ENCODE results near the gene ZCCHC24.

Gene ZCCHC24

DNA sequence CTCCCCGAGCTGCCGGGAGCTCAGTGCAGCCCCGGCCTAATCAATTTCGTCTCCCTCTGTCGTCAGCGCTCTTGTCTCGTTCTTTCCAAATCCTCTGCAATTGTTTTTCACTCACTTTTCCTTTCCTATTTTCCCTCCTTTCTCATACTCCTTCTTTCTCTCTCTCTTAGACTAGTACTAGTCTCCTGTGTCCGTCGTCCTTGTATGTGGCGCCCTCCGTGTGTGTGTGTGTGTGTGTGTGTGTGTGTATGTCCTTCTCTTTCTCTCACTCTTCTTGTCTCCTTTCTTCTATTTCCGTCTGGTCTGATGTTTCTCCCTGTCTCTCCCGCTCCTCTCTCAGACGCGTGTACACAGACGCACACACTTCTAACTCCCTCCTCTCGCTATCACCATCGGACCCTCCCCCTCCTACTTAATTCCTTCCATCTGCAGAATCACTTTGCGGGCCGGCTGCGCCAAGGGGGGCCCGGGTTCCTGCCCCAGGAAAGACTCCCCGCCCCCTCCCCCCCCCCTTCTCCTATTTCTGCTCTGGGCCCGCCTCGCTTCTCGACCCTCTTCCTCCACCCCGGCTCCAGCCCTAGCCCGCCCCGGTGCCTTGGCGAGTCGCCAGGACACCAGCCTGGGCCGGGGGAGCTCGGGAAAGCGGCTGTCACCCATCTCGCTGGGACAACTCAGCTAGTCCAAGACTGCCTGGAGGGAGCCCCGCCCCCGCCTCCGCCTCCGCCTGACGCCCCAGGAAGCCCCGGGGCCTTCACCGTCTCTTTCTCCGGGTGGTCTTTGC is 743 bp upstream of the ZCCHC24 start:
- DNase-seq, result peak in 2 of 5 donors; percentile 17 to 36

DNA sequence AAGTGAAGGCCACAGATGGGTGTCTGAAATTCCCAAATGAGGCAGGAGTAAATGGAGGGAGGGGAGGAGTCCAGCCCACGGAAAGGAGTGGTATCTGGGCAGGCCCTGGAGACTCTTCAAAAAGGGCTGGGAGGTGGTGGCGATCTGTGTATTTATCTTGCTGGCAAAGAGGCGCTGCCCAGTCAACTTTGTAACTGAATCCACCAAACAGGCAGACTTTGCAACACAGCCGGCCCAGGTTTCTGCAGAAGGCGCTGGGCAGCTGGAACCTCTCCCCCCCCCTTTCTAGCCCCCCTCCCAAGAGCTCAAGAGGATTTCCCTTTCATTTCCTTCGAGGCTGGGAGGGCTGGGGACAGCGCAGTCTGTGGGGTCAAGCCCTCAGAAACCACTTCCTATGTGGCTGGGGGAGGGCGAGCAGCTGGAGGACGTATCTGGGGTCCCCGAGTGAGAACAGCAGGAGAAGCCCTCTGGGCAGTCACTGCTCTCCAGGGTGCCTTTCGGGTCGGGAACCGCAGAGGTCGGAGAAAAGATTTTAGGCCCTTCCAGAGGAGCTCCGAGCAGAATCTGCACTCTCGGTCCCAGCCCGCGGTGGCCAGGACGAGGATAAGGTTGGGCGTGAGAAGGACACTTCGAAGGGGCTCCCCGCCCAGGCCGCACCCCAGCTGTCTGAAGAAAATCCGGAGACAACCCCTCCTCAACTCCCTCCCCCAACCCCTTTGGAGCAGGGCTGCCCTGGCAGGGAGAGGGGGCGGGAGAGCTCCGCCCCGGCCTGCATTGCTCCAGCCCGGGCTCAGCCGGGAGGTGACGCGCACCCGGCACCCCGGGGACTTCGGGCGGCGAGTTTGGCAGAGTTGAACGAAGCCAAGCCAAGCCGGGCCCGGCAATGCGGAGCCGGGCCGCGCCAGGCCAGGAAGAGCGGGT is 965 bp downstream of the ZCCHC24 start:
- DNase-seq, result peak; percentile 29 to 55 (median 34)

DNA sequence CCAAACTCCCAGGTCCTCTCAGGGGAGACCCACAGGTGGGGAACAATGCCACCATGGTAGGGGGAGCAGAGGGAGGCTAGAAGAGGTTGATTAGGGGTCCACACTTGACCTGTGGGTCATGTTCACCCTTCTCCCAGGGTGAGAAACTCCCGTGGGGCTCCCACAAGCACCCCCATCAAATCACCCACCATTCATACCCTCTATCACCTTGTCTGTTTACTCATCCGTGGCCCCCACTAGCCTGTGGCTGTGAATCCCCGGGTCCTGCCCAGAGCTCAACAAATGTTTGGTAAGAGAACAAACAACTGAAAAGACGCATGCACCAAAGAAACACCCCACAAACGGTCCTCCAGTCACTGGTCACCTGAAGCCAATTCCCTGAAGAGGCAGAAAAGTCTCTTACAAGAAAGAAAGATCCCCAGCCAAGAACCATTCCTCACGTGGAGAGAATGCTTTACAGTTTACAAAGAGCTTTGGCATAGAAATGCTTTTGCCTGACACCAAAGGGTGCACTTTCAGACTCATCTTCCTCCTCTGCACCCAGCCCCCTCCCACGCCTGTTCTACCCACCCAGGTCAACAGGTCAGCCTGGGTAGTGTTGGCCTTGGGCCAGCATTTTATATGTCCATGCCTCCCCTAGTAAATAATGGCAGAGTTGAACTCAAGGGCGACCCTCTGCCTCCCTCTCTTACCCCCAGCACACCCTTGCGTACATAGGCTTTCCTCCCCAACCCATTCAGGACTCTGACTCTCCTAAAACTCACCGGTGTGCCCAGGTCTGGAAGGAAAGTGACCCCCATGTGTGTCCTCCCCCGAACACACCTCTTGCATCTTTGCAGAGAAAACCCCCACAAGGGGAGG is 1.9 kb downstream of the ZCCHC24 start:
- no peak for DNase-seq

DNA sequence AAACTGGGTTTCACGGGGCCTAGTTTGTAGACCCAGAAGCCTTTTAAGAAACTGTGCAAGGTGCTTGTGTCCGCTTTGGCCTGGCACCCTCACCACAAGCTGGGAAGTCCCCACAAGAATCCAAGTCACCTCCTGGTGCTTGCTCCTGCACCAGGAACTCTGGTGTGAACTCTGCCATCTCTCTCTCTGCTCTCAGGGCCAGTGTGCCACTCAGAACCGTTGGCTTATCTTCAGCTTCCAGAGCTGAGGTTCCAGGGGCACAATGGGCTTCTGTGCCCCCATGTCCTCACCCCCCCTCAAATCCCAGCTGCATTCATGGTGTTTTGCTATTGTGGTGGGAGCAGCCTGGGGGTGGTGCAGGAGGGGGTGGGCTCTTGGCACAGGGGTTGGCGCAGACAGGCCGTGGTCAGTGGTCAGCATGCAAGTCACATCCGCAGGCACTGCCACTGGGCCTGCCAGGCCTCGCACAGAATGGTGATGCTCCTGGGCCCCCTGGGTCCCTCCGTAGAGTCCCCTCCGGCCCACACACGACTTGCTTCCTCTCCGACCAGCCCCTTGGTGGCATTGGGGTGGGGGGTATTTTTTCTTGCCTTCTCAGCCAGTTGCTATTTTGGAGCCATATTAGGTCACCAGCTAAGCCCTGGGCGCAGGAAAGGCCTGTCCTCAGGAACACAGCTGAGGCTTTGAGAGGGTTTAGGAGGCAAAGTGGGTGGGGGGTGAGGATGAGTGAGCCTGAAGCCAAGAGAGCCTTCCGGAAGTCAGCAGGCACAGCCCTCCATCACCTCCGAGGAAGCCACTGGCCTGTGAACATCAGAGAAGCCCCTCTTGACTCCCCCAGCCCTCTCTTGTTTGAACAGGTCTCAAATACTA is 3.0 kb downstream of the ZCCHC24 start:
- no peak for DNase-seq

DNA sequence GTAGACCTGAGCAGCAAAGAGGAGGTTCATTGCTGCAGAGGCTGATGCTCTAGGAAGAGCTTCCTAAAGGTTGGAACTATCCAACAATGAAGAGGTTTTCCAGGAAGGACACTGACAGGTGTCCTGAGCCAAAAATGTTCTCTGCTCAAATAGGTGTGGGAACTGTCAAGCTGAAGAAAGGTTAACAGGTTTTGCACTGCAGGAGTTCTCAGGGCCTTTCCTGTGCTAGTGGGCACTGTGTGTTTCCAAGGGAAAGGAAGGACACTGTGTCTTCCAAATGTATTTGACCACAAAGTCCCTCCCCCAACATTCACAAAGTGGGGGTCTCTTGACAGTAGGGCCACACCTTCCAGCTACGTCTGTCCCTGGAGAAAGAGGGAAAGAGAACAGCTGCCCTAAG is 4.0 kb downstream of the ZCCHC24 start:
- no peak for DNase-seq

DNA sequence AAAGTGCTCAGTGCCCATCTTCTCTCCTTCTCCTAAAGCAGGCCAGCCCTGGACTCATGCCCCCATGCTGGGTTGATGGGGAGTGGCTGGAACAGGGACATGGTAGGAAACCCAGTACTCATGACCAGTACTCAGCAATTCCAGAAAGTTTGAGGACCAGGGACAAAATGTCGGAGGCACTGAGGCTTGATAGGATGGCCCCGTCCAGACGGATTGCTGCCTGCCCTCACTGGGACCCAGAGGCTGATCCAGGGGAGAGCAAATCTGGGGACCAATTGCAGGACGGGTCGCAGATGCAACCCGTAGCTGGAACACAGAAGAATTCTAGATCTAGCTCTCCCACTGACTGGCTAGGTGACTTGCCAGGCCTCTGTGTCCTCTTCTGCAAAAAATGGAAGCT is 5.1 kb downstream of the ZCCHC24 start:
- DNase-seq, result no peak

DNA sequence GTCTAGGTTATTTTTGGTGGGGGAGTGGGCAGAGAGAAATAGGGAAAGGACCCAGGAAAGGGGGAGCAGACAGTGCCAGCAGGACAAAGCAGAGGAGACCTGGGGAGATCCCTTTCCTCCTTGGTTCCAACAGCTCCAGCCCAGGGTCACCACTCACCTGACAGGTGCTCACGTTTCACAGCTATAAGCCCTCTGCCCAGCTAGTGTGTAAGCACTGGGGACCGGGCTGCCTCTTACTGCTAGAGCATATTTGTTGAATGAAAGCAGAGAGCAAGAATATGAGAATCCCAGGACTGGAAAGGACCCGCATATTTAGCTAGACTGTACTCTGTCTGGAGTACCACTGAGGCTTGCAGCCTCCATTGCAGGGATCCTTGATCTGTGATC is 6.7 kb downstream of the ZCCHC24 start:
- no peak for DNase-seq

DNA sequence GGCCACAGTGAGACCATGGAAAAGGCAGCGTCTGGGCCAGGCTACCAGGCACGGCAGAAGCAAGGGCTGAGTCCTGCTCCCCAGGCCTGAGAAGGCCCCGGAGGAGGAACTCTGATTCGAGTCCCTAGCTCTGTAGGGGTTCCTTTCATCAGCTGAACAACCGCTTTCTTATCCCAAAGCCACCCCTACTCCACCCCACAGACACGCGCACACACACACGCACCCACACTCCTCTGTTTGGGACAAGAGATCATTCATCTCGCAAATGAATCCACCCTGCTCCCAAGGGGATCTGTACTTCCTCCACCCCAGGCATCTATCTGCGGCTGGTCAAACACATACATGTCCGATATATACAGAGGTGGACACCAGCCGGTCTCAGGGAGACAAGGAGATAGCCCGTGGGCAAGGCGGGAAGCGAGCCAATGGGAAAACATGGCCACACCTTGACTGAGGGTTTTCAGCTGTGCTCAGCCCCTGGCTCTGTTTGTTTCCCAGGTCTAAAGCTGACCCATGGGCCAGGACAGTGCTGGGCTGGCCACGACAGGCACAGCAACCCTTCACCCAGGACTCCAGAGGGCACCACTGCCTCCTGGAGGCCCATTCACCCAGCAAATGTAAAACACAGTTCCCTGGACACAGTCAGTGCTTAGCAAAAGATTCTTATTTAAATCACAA is 7.3 kb downstream of the ZCCHC24 start:
- no peak for DNase-seq

DNA sequence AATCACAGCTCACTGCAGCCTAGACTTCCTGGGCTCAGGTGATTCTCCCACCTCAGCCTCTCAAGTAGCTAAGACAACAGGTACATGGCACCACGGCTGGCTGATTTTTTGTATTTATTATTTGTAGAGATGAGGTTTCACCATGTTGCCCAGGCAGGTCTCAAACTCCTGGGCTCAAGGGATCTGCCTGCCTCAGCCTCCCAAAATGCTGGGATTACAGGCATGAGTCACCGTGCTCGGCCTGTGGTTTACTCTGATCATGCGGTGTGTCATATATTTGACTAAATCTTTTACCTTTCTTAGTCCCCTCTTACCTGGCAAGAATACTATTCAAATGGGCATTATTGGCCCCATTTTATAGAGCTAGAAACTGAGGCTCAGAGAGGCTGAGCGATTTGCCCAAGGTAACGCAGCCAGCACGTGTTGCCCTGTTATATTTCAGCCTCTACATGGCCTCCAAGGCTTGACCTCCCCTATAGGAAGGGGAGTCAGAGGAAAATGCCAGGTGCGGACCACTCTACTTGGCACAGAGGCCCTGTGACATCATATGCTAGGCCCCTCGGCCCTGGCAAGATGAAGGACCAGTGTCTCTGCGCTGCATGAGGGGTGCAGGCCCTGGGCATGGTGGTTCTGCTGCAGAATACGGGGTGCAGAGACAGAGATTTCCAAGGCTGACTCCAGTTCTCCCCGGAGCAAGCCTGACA is 8.2 kb downstream of the ZCCHC24 start:
- DNase-seq, result no peak

DNA sequence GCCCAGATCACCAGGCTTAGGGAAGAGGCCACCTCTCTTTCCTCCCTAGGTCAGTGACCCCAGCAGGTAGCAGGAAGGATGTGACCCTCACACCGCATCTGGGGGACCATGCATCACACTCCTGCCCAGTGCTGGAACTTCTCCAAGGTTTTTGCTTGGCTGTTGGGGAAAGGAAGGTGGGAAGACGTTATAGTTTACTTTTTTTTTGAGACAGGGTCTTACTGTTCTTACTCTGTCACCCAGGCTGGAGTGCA is 8.6 kb downstream of the ZCCHC24 start:
- no peak for DNase-seq

DNA sequence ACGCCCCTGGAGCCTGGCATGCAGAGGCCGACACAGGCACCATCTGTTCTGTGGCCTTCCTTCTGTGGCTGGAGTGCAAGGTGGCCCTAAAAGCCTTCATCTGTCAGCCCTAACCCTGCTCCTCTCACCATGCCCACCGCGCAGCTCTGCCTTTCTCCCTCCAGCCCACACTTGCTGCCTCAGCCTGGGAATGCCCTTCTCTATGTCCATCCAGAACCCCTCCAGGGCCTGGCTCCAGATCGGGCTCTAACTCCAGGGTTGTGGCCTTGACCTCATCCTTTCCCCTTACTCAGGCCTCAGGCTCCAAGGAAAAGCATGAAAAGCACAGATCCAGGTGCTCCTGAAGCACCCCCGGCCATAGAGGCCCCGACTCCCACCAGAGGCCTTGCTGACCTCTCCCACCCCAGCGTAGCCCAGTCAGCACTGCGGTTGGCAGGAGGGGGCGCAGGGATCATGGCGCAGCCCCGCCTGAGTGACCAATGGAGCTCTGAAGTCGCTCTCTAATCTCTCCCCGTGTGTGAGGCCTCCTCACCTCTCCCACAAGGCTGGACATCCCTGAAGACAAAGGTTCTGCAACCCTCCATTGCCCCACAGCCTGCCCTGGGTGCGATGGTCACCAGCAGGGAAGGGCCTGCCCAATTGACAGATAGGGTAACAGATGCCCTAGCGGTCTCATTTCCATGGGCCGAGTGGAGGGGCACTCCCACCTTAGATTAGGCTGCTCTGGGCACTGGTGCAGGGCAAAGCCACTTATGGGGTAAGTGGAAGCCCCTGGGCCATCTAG is 9.2 kb downstream of the ZCCHC24 start:
- DNase-seq, result no peak

DNA sequence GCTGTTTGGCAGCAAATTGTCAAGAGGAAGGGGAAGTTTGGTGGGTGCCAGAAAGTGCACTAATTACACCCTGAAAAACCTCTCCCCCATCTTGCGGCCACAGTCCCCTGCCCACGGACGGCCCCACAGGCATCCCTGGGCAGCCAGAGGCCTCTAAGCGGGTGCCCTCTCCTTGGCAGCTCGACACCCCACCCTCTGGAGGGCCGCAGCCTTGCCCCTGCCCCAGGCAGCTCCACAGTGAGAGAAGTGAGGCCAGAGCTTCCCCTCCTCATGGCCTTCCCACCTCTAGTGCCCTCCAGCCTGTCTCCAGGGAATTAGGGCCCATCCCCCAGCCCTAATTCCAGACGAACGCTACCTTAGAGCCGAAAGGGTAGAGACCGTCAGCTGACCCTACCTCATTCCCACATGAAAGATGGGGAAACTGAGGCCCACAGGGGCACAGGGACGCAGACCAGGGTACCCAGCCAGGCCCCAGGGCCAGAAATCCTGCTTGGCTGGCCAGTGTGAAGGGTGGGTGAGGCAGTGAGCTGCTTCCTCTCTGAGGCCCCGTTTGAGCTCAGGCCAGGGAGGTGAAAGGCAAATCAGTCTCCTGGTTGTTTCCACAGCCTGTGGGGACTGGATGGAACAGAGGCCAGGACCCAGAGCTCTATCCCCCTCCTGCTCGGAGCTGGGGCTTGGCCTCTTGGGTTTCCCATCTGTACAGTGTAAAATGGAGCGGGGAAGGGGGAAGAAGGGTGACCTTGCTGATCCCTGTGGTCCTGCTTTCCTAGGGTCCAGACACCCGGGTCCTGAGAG is 10.0 kb downstream of the ZCCHC24 start:
- no peak for DNase-seq

DNA sequence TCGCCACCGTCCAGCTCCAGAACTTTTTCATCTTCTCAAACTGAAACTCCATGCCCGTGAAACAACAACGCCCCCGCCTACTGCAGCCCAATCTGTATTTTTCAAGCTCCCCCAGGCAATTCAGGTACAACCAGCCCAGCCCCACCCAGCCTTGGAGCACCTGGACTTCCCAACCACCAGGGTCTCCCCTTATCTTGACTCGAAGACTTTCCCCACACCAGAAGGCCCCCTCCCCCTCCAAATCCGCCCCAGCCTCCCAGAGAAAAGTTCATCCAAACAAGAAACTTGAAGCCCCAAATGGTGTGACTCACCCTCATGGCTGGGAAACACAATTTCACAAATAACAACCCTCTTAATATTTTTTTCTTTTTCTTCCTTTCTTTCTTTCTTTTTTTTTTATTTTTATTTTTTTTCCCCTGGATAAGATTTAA is 10.6 kb downstream of the ZCCHC24 start:
- no peak for DNase-seq

DNA sequence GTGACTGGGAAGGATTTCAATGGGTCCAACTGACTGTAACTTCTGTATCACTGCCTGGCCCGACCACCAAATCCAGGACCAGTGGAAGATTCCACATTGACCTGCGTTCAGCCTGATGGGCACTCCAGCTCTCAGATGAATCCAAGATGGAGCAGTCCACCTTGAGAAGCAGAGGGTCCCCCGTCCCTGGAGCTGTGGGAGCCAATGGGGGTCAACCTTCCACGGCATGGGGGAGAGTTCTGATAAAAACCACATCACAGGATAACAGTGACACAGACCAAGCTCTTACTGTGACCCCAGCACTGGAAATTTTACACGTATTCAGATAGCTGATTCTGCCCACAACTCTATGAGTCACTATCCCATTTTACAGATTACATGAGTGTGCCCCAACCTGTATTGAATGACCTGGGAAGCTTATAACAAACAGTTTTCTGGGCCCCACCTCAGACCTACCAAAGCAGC is 11.2 kb downstream of the ZCCHC24 start:
- DNase-seq, result peak in 1 of 5 donors; percentile 28

DNA sequence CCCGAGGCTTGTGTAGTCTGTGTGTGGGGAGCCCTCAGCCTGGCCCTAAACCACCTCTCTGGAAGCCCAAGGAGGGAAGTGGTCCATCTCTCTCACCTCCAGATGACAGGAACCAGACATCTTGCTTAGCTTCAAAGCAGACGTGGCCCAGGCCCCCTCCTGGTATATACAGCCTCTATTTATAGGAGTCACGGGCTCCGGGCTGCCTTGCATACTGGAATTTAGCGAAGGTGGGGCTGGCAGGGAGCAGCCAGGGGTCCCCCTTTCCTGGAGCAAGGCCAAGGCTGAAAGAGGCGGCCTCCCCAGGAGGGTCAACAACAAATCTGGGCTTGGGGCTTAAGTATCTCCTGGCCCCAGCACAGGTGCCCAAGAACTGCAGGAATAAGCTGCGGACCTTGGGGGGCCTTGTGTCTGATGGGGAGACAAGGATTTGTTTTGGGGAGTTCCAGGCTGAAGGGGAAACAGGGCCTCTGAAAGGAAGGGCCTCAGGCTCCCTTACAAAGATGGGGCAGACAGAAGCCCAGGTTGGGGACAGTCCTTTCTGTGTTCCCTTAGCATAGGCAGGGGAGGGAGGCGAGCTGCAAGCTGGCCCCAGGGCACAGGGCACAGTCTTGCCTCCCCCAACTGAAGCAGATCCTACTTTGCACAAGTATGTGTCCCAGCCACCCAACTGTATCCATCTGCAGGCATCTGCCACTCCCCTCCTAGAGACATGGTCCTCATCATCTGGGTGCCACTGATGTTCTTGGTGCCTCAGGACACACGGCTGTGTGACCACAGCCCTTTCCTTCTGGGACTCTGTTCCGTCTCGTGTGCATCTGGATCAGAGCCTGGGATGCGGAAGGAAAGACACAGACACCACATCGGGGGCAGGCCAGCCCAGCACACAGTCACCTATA is 11.9 kb downstream of the ZCCHC24 start:
- DNase-seq, result no peak

DNA sequence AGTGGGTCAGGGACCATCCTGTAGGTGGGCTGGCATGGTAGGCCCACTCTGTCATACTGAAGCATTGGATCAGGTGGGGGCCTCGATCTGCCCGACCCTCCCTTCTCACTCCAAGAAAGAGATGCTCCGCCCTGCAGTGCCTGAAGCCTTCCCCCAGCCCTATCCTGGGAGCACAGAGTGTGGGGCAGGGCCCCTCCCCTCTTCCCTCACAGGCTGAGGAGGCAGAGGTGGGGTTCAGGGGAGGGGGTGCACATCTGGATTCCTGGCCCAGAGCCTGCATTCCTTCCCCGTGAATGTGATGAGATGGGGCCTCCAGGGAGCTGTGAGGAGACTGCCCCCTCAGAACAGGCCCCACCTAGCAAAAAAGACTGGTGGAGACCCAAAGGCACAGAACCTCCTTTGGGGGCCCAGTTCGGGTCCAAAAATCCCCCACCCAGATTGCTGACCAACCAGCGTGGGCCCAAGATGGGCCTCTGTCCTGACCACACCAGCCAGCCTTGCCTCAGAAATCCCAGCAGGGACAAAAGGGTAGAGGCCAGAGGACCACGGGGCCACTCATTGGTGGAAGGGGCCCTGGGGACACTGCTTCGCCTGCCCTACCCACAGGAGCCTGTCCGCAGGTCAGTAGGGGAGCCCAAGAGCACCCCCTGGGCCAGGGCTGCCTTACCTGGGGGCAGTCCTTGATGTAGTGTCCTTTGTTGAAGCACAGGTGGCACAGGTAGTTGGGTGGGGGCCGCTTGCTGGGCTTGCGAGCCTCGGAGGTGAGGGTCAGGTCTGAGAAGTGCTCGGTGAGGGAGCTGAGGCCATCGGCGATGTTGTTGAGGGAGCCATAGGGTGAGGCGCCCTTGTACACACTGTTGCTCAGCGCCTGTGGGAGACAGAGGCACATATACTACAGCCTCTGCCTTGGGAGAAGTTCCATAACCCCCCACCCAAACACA is 13.3 kb downstream of the ZCCHC24 start:
- DNase-seq, result no peak

DNA sequence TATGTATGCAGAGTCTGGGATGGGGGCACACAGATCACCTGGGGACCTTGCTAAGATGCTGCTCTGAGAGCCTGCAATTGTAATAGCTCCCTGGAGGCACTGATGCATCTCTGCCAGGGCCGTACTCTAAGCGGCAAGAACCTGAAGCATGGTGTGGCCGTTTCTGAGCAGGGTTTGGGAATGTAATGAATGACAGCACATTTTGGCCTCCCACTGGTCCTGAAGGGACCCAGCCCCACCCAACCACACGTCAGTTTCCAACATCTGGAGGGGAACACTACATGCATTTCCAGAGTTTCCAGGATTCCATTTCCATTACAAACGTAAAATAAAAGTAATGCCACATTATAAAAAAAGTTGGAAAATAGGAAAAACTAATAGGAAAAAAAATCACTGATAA is 14.0 kb downstream of the ZCCHC24 start:
- no peak for DNase-seq

Data from T-helper 1 cell (primary cell).